HepG2 (cell line): ENCODE measurements around the gene NUDT15. TPM values are rescaled to one million over a fixed set of nuclear protein-coding genes. Genes with fewer than 3 reads are reported as not detected.

Source experiments
- ATAC-seq: fragments of 200-7000 bp; cut with Tn5 transposase; 3 replicates; pipeline ENCODE4 v1.9.1; 2020; ENCODE audit warnings: mild to moderate bottlenecking, moderate library complexity
- BruUV-seq: library from RNA; stranded (reverse); fragments of 400-500 nt; replicated peaks from 2 replicates; lab custom pipeline; 2021; lab: Mats Ljungman, UMichigan
- CTCF ChIA-PET: fragments of 300-600 bp; formaldehyde crosslinking; extraction: SDS; loops from one replicate; lab custom pipeline; 2021; ENCODE audit warnings: low total read pairs, inconsistent platforms, low intra/inter-chr PET ratio; lab: Yijun Ruan, JAX
- POLR2A ChIA-PET: fragments of 350-600 bp; sonication (Branson Sonifier 250); formaldehyde crosslinking; loops from one replicate; lab custom pipeline; 2020; ENCODE audit warnings: antibody characterized with exemption, inconsistent platforms; lab: Yijun Ruan, JAX
- DNase-seq: peaks from one replicate; pipeline ENCODE4 v3.0.0-alpha.2; 2015; ENCODE audit warnings: low spot score
- FAIRE-seq: peaks from 3 replicates; lab custom pipeline; 2011; peaks lifted over from hg19 to GRCh38; lab: Jason Lieb, UNC
- H2AFZ ChIP-seq: one replicate; pipeline ENCODE4 v1.6.1; 2011; ENCODE audit warnings: low read length, inconsistent platforms
- H3K27ac ChIP-seq: fragments of 300-600 bp; 3 replicates; pipeline ENCODE4 v1.8.0; 2011; ENCODE audit warnings: mixed run types, mild to moderate bottlenecking, mixed read lengths, low read length, inconsistent platforms; ENCODE audit not compliant: insufficient read depth; ENCODE audit errors: extremely low read length
- H3K27me3 ChIP-seq, 2 experiments: fragments of 200-600 bp in 1 of 2; 2 replicates in 1 of 2; 3 replicates in 1 of 2; pipeline versions ENCODE4 v1.6.0 to v1.8.0; 2011; ENCODE audit warnings: low read length in 2 of 2, mild to moderate bottlenecking in 2 of 2, moderate library complexity in 2 of 2, inconsistent platforms in 1 of 2; ENCODE audit not compliant: insufficient read depth in 2 of 2, control insufficient read depth in 1 of 2
- H3K36me3 ChIP-seq, 2 experiments: fragments of 200-600 bp in 1 of 2; replicated peaks in 1 of 2; 2 replicates in 1 of 2; 3 replicates in 1 of 2; pipeline versions ENCODE4 v1.5.1 to v1.8.0; 2011; ENCODE audit warnings: low read length in 2 of 2, inconsistent platforms in 1 of 2; ENCODE audit not compliant: insufficient read depth in 2 of 2, control insufficient read depth in 1 of 2
- H3K4me1 ChIP-seq: 2 replicates; pipeline ENCODE4 v1.5.1; 2012; ENCODE audit warnings: low read length, inconsistent platforms; ENCODE audit not compliant: insufficient read depth
- H3K4me2 ChIP-seq: 2 replicates; pipeline ENCODE4 v1.6.0; 2011; ENCODE audit warnings: low read depth, low read length, inconsistent platforms
- H3K4me3 ChIP-seq, 3 experiments: fragments of 200-600 bp in 1 of 3; sonication (generic), shearing (Covaris generic) in 1 of 3; replicated peaks in 1 of 3; 2 replicates each; pipeline ENCODE4 v1.5.1; 2011 to 2016; ENCODE audit warnings: low read length in 3 of 3, inconsistent platforms in 2 of 3, low read depth in 2 of 3, mild to moderate bottlenecking in 2 of 3, control low read depth in 1 of 3, mixed read lengths in 1 of 3; ENCODE audit not compliant: insufficient read depth in 1 of 3
- H3K79me2 ChIP-seq: one replicate; pipeline ENCODE4 v1.6.1; 2011; ENCODE audit warnings: low read length, inconsistent platforms; ENCODE audit not compliant: insufficient read depth
- H3K9ac ChIP-seq: 2 replicates; pipeline ENCODE4 v1.6.0; 2011; ENCODE audit warnings: mild to moderate bottlenecking, low read depth, low read length, inconsistent platforms; ENCODE audit not compliant: insufficient read depth
- H3K9me3 ChIP-seq: 2 replicates; pipeline ENCODE4 v1.5.1; 2012; ENCODE audit warnings: mild to moderate bottlenecking, low read length
- H4K20me1 ChIP-seq: 2 replicates; pipeline ENCODE4 v1.6.0; 2011; ENCODE audit warnings: inconsistent platforms, mild to moderate bottlenecking, low read length, moderate library complexity; ENCODE audit not compliant: insufficient read depth
- ARHGAP35 ChIP-seq: sonication (generic); formaldehyde crosslinking; IDR thresholded peaks from 2 replicates; pipeline ENCODE4 v1.9.0; 2022; ENCODE audit warnings: mild to moderate bottlenecking, inconsistent platforms, moderate library complexity, missing genetic modification reagents, borderline replicate concordance
- ELF4 ChIP-seq: sonication (generic); formaldehyde crosslinking; IDR thresholded peaks from 2 replicates; pipeline ENCODE4 v1.5.0; 2020; ENCODE audit warnings: missing genetic modification reagents, mild to moderate bottlenecking, moderate library complexity, borderline replicate concordance
- HDAC6 ChIP-seq: fragments of 200-600 bp; sonication (generic); IDR thresholded peaks from 2 replicates; pipeline ENCODE4 v1.7.0; 2017; ENCODE audit warnings: mild to moderate bottlenecking, antibody characterized with exemption, low read length, low read depth
- HES4 ChIP-seq: sonication (generic); formaldehyde crosslinking; IDR thresholded peaks from 2 replicates; pipeline ENCODE4 v1.9.0; 2021; ENCODE audit warnings: mild to moderate bottlenecking, missing genetic modification reagents, borderline replicate concordance
- IRX3 ChIP-seq: sonication (generic); formaldehyde crosslinking; IDR thresholded peaks from 2 replicates; pipeline ENCODE4 v1.8.1; 2023; ENCODE audit warnings: mild to moderate bottlenecking, low read depth, missing genetic modification reagents, borderline replicate concordance
- KMT2B ChIP-seq: IDR thresholded peaks from 2 replicates; pipeline ENCODE4 v1.6.1; 2016; ENCODE audit warnings: missing genetic modification reagents, missing compliant biosample characterization
- NCOA5 ChIP-seq: sonication (generic); formaldehyde crosslinking; IDR thresholded peaks from 2 replicates; pipeline ENCODE4 v1.4.0; 2020; ENCODE audit warnings: missing genetic modification reagents
- PCBP1 ChIP-seq: fragments of 200-400 bp; formaldehyde crosslinking; IDR thresholded peaks from 2 replicates; pipeline ENCODE4 v1.6.1; 2017; ENCODE audit warnings: mild to moderate bottlenecking, low read depth, low read length, borderline replicate concordance
- RAD21 ChIP-seq: fragments of 450-650 bp; formaldehyde crosslinking; IDR thresholded peaks from 2 replicates; pipeline ENCODE4 v1.5.0; 2020; ENCODE audit warnings: mild to moderate bottlenecking
- SNAI1 ChIP-seq: sonication (generic); formaldehyde crosslinking; IDR thresholded peaks from 2 replicates; pipeline ENCODE4 v1.5.0; 2020; ENCODE audit warnings: mild to moderate bottlenecking, missing genetic modification reagents, borderline replicate concordance
- STAG1 ChIP-seq: sonication (generic); formaldehyde crosslinking; IDR thresholded peaks from 2 replicates; pipeline ENCODE4 v1.4.0; 2020; ENCODE audit warnings: missing genetic modification reagents
- XBP1 ChIP-seq: sonication (generic); formaldehyde crosslinking; IDR thresholded peaks from 2 replicates; pipeline ENCODE4 v1.5.0; 2020; ENCODE audit warnings: missing genetic modification reagents
- ZNF234 ChIP-seq: sonication (generic); formaldehyde crosslinking; conservative IDR thresholded peaks from 2 replicates; pipeline ENCODE4 v1.5.1; 2020; ENCODE audit warnings: mild to moderate bottlenecking, missing genetic modification reagents
- ZNF235 ChIP-seq: sonication (generic); formaldehyde crosslinking; IDR thresholded peaks from 2 replicates; pipeline ENCODE4 v1.8.1; 2023; ENCODE audit warnings: mild to moderate bottlenecking, missing genetic modification reagents, borderline replicate concordance
- ZNF24 ChIP-seq: fragments of 450-650 bp; IDR thresholded peaks from 2 replicates; pipeline ENCODE4 v1.6.1; 2017; ENCODE audit warnings: antibody characterized with exemption, mild to moderate bottlenecking
- ZNF572 ChIP-seq: sonication (generic); formaldehyde crosslinking; IDR thresholded peaks from 2 replicates; pipeline ENCODE4 v1.5.1; 2020; ENCODE audit warnings: mild to moderate bottlenecking, missing genetic modification reagents
- WGBS: methylation state at CpG from one replicate; pipeline ENCODE4 v1.1.6; 2017; ENCODE audit warnings: low lambda C conversion rate; 5-methylcytosine and 5-hydroxymethylcytosine counted together
- in situ Hi-C: cut with HindIII; loops from 2 replicates; pipeline ENCODE4 v1.10.0; 2017; ENCODE audit warnings: low pct_unique_long_range_greater_than_20kb; ENCODE audit not compliant: extremely low pct_ligation_motif_present
- intact Hi-C: fragments of 100-400 bp; cut with micrococcal nuclease; formaldehyde crosslinking; loops from one replicate; pipeline ENCODE4 v1.10.0; 2022; ENCODE audit not compliant: unreplicated experiment
- polyA plus RNA-seq, 8 experiments: library from polyadenylated mRNA; depleted of rRNA in 3 of 8; stranded (reverse) in 7 of 8; unstranded in 1 of 8; fragments of >200 nt; fragmentation: Illumina TruSeq in 4 of 8; extraction: Trizol in 4 of 8; gene quantifications; 2 replicates each; pipeline versions ENCODE4 v1.2.1 to v1.2.3, GENCODE V29; 2011 to 2016; ENCODE audit warnings: low read depth in 4 of 8, missing spikeins in 1 of 8, mixed read lengths in 1 of 8; ENCODE audit not compliant: insufficient read depth in 1 of 8
- total RNA-seq, 5 experiments: library from RNA; depleted of rRNA; stranded (reverse); fragments of >200 nt; fragmentation: Illumina TruSeq; extraction: Trizol; gene quantifications; 2 replicates each; pipeline ENCODE4 v1.2.3, GENCODE V29; 2016; ENCODE audit warnings: low read depth in 1 of 5
- TF ChIP-seq, protein P1 (sequence below): sonication (generic); formaldehyde crosslinking; IDR thresholded peaks from 2 replicates; pipeline ENCODE4 v1.5.0; 2020; ENCODE audit warnings: mild to moderate bottlenecking, missing genetic modification reagents, moderate library complexity
- TF ChIP-seq, protein P2 (sequence below): sonication (generic); formaldehyde crosslinking; IDR thresholded peaks from 2 replicates; pipeline ENCODE4 v1.8.1; 2023; ENCODE audit warnings: mild to moderate bottlenecking, missing genetic modification reagents
- TF ChIP-seq, protein P3 (sequence below): sonication (generic); formaldehyde crosslinking; IDR thresholded peaks from 2 replicates; pipeline ENCODE4 v1.5.1; 2020; ENCODE audit warnings: missing genetic modification reagents, mild to moderate bottlenecking, borderline replicate concordance

The NUDT15 gene
- total and polyA plus RNA-seq, 2 of the 13 experiments (the other 11 are each of a cell fraction or from before 2014, with no cell fraction given): 21.3 to 47.3 TPM

GRCh38 chr13:48078251-48078656, 40.7 kb downstream of the NUDT15 start:
- ChIA-PET POLR2A (interaction anchor here (1.1 kb wide), 1 partner anchor 14 kb away, joined by 3 read pairs; no protein-coding TSS in a partner anchor), CTCF (interaction anchor here (0.7 kb wide), 1 partner anchor 691 kb away, joined by 3 read pairs; no protein-coding TSS in a partner anchor)
- WGBS: 0% methylated on average over 1 of the region's 2 CpGs
- no peaks in the 10 kb centered on the region for H3K79me2 ChIP-seq
- BruUV-seq: no TSS peak
- in situ Hi-C loops (no loop called here), intact Hi-C loops (no loop called here)
- no peaks in the 10 kb centered on the region for H3K27me3 ChIP-seq
- H3K9me3 ChIP-seq: no peaks in the 10 kb centered on the region
- ATAC-seq: peak; percentile 81
- no peaks in the 10 kb centered on the region for H3K4me1 ChIP-seq
- DNase-seq: peak; percentile 42
- H3K27ac ChIP-seq: no peak overlapping the region
- H2AFZ ChIP-seq: no peak overlapping the region
- H3K4me3 ChIP-seq: no peak overlapping the region
- no peak overlapping the region for H3K9ac ChIP-seq
- H4K20me1 ChIP-seq: no peaks in the 10 kb centered on the region; the same call in 1 of the 2 replicates
- peaks cover 12 to 84% of the 10 kb centered on the region in 2 experiments for H3K36me3 ChIP-seq
- FAIRE-seq: peak; percentile 66
- H3K4me2 ChIP-seq: no peak overlapping the region
- TF ChIP-seq, protein P1, sequence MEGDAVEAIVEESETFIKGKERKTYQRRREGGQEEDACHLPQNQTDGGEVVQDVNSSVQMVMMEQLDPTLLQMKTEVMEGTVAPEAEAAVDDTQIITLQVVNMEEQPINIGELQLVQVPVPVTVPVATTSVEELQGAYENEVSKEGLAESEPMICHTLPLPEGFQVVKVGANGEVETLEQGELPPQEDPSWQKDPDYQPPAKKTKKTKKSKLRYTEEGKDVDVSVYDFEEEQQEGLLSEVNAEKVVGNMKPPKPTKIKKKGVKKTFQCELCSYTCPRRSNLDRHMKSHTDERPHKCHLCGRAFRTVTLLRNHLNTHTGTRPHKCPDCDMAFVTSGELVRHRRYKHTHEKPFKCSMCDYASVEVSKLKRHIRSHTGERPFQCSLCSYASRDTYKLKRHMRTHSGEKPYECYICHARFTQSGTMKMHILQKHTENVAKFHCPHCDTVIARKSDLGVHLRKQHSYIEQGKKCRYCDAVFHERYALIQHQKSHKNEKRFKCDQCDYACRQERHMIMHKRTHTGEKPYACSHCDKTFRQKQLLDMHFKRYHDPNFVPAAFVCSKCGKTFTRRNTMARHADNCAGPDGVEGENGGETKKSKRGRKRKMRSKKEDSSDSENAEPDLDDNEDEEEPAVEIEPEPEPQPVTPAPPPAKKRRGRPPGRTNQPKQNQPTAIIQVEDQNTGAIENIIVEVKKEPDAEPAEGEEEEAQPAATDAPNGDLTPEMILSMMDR: peak; percentile 49
- TF ChIP-seq PCBP1 (no peak), ARHGAP35 (CRISPR knock-in tag) (no peak), HDAC6 (no peak), NCOA5 (CRISPR knock-in tag) (no peak), ZNF235 (CRISPR knock-in tag) (no peak), STAG1 (CRISPR knock-in tag) (peak; percentile 55), KMT2B (no peak), IRX3 (CRISPR knock-in tag) (no peak), ZNF24 (no peak), ZNF234 (CRISPR knock-in tag) (no peak), SNAI1 (CRISPR knock-in tag) (no peak), RAD21 (peak; percentile 20; the same call in 1 of the 2 replicates), ELF4 (CRISPR knock-in tag) (no peak), HES4 (CRISPR knock-in tag) (no peak), XBP1 (no peak), ZNF572 (CRISPR knock-in tag) (no peak)
- TF ChIP-seq, protein P2, sequence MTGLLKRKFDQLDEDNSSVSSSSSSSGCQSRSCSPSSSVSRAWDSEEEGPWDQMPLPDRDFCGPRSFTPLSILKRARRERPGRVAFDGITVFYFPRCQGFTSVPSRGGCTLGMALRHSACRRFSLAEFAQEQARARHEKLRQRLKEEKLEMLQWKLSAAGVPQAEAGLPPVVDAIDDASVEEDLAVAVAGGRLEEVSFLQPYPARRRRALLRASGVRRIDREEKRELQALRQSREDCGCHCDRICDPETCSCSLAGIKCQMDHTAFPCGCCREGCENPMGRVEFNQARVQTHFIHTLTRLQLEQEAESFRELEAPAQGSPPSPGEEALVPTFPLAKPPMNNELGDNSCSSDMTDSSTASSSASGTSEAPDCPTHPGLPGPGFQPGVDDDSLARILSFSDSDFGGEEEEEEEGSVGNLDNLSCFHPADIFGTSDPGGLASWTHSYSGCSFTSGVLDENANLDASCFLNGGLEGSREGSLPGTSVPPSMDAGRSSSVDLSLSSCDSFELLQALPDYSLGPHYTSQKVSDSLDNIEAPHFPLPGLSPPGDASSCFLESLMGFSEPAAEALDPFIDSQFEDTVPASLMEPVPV (CRISPR knock-in tag): no peak
- TF ChIP-seq, protein P3, sequence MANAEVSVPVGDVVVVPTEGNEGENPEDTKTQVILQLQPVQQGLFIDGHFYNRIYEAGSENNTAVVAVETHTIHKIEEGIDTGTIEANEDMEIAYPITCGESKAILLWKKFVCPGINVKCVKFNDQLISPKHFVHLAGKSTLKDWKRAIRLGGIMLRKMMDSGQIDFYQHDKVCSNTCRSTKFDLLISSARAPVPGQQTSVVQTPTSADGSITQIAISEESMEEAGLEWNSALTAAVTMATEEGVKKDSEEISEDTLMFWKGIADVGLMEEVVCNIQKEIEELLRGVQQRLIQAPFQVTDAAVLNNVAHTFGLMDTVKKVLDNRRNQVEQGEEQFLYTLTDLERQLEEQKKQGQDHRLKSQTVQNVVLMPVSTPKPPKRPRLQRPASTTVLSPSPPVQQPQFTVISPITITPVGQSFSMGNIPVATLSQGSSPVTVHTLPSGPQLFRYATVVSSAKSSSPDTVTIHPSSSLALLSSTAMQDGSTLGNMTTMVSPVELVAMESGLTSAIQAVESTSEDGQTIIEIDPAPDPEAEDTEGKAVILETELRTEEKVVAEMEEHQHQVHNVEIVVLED (CRISPR knock-in tag): no peak
